Effector CD8-positive, alpha-beta T cell (primary cell): ENCODE results near the gene CC2D1B.

Experiments used
- DNase-seq: peaks from one replicate; lab custom pipeline; 2025; lab: John Stamatoyannopoulos, UW

The CC2D1B gene

GRCh38 chr1:52305417-52306226 lies 60.4 kb downstream of the CC2D1B start:
- no peak for DNase-seq
